BLaER1 (cell line): ENCODE results near the gene SMARCC1.

Experiments
- H3K27ac ChIP-seq: shearing (Covaris generic); formaldehyde crosslinking; 2 replicates; pipeline ENCODE4 v1.8.1; 2022
- H3K27me3 ChIP-seq: shearing (Covaris generic); formaldehyde crosslinking; 2 replicates; pipeline ENCODE4 v1.8.1; 2022
- H3K36me3 ChIP-seq: shearing (Covaris generic); formaldehyde crosslinking; 2 replicates; pipeline ENCODE4 v1.8.1; 2022
- H3K4me1 ChIP-seq: shearing (Covaris generic); formaldehyde crosslinking; 2 replicates; pipeline ENCODE4 v1.8.1; 2022
- H3K4me2 ChIP-seq: shearing (Covaris generic); formaldehyde crosslinking; 2 replicates; pipeline ENCODE4 v1.8.1; 2022
- H3K4me3 ChIP-seq: shearing (Covaris generic); formaldehyde crosslinking; 2 replicates; pipeline ENCODE4 v1.8.1; 2022
- H3K9ac ChIP-seq: shearing (Covaris generic); formaldehyde crosslinking; 2 replicates; pipeline ENCODE4 v1.8.1; 2022
- H3K9me3 ChIP-seq: shearing (Covaris generic); formaldehyde crosslinking; 2 replicates; pipeline ENCODE4 v1.8.1; 2022
- H4K20me1 ChIP-seq: shearing (Covaris generic); formaldehyde crosslinking; 2 replicates; pipeline ENCODE4 v1.8.1; 2022
- Cebpa-rat ChIP-seq: shearing (Covaris generic); IDR thresholded peaks from 2 replicates; pipeline ENCODE4 v1.8.1; 2022

Gene SMARCC1

GRCh38 chr3:47628426-47628825, 153.3 kb downstream of the SMARCC1 start:
- no peak overlapping the region for H3K27ac ChIP-seq
- no peak for TF ChIP-seq Cebpa-rat
- H3K36me3 ChIP-seq, result peaks cover 99% of the 10 kb centered on the region

GRCh38 chr3:47622671-47623461, 158.8 kb downstream of the SMARCC1 start:
- TF ChIP-seq Cebpa-rat, result no peak
- peaks cover 14% of the 10 kb centered on the region for H3K9me3 ChIP-seq
- H3K36me3 ChIP-seq, result peaks cover 99% of the 10 kb centered on the region
- no peak overlapping the region for H3K4me3 ChIP-seq
- peaks cover 13% of the 10 kb centered on the region for H4K20me1 ChIP-seq
- H3K27ac ChIP-seq, result no peak overlapping the region
- no peak overlapping the region for H3K4me2 ChIP-seq
- H3K9ac ChIP-seq, result no peak overlapping the region
- no peaks in the 10 kb centered on the region for H3K4me1 ChIP-seq
- H3K27me3 ChIP-seq, result no peaks in the 10 kb centered on the region

More at GRCh38 chr3:47628426-47628825, 153.3 kb downstream of the SMARCC1 start:
- peaks cover 12% of the 10 kb centered on the region; the same call in 1 of the 2 replicates for H4K20me1 ChIP-seq
- no peaks in the 10 kb centered on the region for H3K4me1 ChIP-seq
- no peak overlapping the region for H3K4me3 ChIP-seq
- H3K9me3 ChIP-seq, result no peaks in the 10 kb centered on the region
- H3K27me3 ChIP-seq, result no peaks in the 10 kb centered on the region
- no peak overlapping the region for H3K4me2 ChIP-seq
- H3K9ac ChIP-seq, result no peak overlapping the region

- TF ChIP-seq Cebpa-rat, result no peak
- H3K4me3 ChIP-seq, result no peak overlapping the region
- no peak overlapping the region for H3K9ac ChIP-seq
- no peaks in the 10 kb centered on the region for H3K4me1 ChIP-seq
- H3K27me3 ChIP-seq, result no peaks in the 10 kb centered on the region
- peaks cover 32% of the 10 kb centered on the region for H3K9me3 ChIP-seq
- H3K4me2 ChIP-seq, result no peak overlapping the region
- peaks cover 22% of the 10 kb centered on the region for H4K20me1 ChIP-seq
- peaks cover 98% of the 10 kb centered on the region for H3K36me3 ChIP-seq
- no peak overlapping the region for H3K27ac ChIP-seq
These were observed 164.3 kb downstream of the SMARCC1 start for GRCh38 chr3:47617086-47618010.

GRCh38 chr3:47614788-47615187, 166.9 kb downstream of the SMARCC1 start:
- H3K27ac ChIP-seq, result no peak overlapping the region
- H3K4me2 ChIP-seq, result no peak overlapping the region
- H3K9me3 ChIP-seq, result peaks cover 32% of the 10 kb centered on the region
- no peaks in the 10 kb centered on the region for H3K4me1 ChIP-seq
- H3K36me3 ChIP-seq, result peaks cover 98% of the 10 kb centered on the region
- no peaks in the 10 kb centered on the region for H3K27me3 ChIP-seq
- peaks cover 29% of the 10 kb centered on the region for H4K20me1 ChIP-seq
- no peak overlapping the region for H3K4me3 ChIP-seq
- no peak for TF ChIP-seq Cebpa-rat
- H3K9ac ChIP-seq, result no peak overlapping the region

- no peaks in the 10 kb centered on the region for H3K27me3 ChIP-seq
- no peaks in the 10 kb centered on the region for H3K4me1 ChIP-seq
- H3K4me3 ChIP-seq, result no peak overlapping the region
- no peak overlapping the region for H3K4me2 ChIP-seq
- no peak overlapping the region for H3K27ac ChIP-seq
- H3K9me3 ChIP-seq, result peaks cover 24% of the 10 kb centered on the region
- peaks cover 29% of the 10 kb centered on the region for H4K20me1 ChIP-seq
- no peak overlapping the region for H3K9ac ChIP-seq
- no peak for TF ChIP-seq Cebpa-rat
- H3K36me3 ChIP-seq, result peaks cover 98% of the 10 kb centered on the region
These were observed 168.0 kb downstream of the SMARCC1 start for GRCh38 chr3:47613722-47614121.

- Histone ChIP-seq H3K9me3 (peaks cover 18% of the 10 kb centered on the region), H3K27me3 (no peaks in the 10 kb centered on the region)
These were observed 168.8 kb downstream of the SMARCC1 start for GRCh38 chr3:47612879-47613278.

GRCh38 chr3:47612178-47612577, 169.5 kb downstream of the SMARCC1 start:
- Histone ChIP-seq H3K4me1 (no peaks in the 10 kb centered on the region), H3K4me3 (no peak overlapping the region), H3K9me3 (peaks cover 14% of the 10 kb centered on the region), H3K36me3 (peaks cover 98% of the 10 kb centered on the region), H4K20me1 (peaks cover 44% of the 10 kb centered on the region), H3K27me3 (no peaks in the 10 kb centered on the region), H3K4me2 (no peak overlapping the region), H3K9ac (no peak overlapping the region), H3K27ac (no peak overlapping the region)
- no peak for TF ChIP-seq Cebpa-rat

More at GRCh38 chr3:47612879-47613278, 168.8 kb downstream of the SMARCC1 start:
- Histone ChIP-seq H3K9ac (no peak overlapping the region), H3K4me3 (no peak overlapping the region), H3K27ac (no peak overlapping the region), H3K4me2 (no peak overlapping the region), H3K36me3 (peaks cover 98% of the 10 kb centered on the region), H4K20me1 (peaks cover 37% of the 10 kb centered on the region), H3K4me1 (no peaks in the 10 kb centered on the region)
- TF ChIP-seq Cebpa-rat, result no peak

GRCh38 chr3:47611576-47611975, 170.1 kb downstream of the SMARCC1 start:
- peaks cover 50% of the 10 kb centered on the region for H4K20me1 ChIP-seq
- H3K4me2 ChIP-seq, result no peak overlapping the region
- H3K36me3 ChIP-seq, result peaks cover 98% of the 10 kb centered on the region
- H3K9me3 ChIP-seq, result peaks cover 8% of the 10 kb centered on the region
- H3K9ac ChIP-seq, result no peak overlapping the region
- no peak for TF ChIP-seq Cebpa-rat
- H3K27me3 ChIP-seq, result no peaks in the 10 kb centered on the region
- no peak overlapping the region for H3K27ac ChIP-seq
- H3K4me3 ChIP-seq, result no peak overlapping the region
- H3K4me1 ChIP-seq, result no peaks in the 10 kb centered on the region

GRCh38 chr3:47610583-47610982, 171.1 kb downstream of the SMARCC1 start:
- peaks cover 60% of the 10 kb centered on the region for H4K20me1 ChIP-seq
- no peak overlapping the region for H3K27ac ChIP-seq
- H3K4me1 ChIP-seq, result no peaks in the 10 kb centered on the region

GRCh38 chr3:47607335-47607734, 174.4 kb downstream of the SMARCC1 start:
- TF ChIP-seq Cebpa-rat, result no peak
- H3K36me3 ChIP-seq, result peaks cover 100% of the 10 kb centered on the region
- H3K4me2 ChIP-seq, result no peak overlapping the region
- no peaks in the 10 kb centered on the region for H3K4me1 ChIP-seq
- H3K27me3 ChIP-seq, result no peaks in the 10 kb centered on the region
- peaks cover 72% of the 10 kb centered on the region for H4K20me1 ChIP-seq
- no peak overlapping the region for H3K9ac ChIP-seq
- H3K9me3 ChIP-seq, result no peaks in the 10 kb centered on the region
- no peak overlapping the region for H3K4me3 ChIP-seq
- H3K27ac ChIP-seq, result no peak overlapping the region

More at GRCh38 chr3:47610583-47610982, 171.1 kb downstream of the SMARCC1 start:
- no peaks in the 10 kb centered on the region for H3K27me3 ChIP-seq
- no peak overlapping the region for H3K9ac ChIP-seq
- no peaks in the 10 kb centered on the region for H3K9me3 ChIP-seq
- peaks cover 98% of the 10 kb centered on the region for H3K36me3 ChIP-seq
- no peak for TF ChIP-seq Cebpa-rat
- H3K4me2 ChIP-seq, result no peak overlapping the region
- H3K4me3 ChIP-seq, result no peak overlapping the region
